Fibroblast of pulmonary artery (primary cell): ENCODE results near the gene CCDC33.

Experiments used
- DNase-seq: peaks from one replicate; pipeline ENCODE4 v3.0.0-alpha.2; 2010; ENCODE audit warnings: low read depth
- H3K4me3 ChIP-seq: replicated peaks from 2 replicates; pipeline ENCODE4 v1.5.1; 2011; ENCODE audit warnings: low read depth, mild to moderate bottlenecking, control low read depth, low read length, moderate library complexity
- TF ChIP-seq, protein P1 (sequence below): IDR thresholded peaks from 2 replicates; pipeline ENCODE4 v1.5.1; 2011; ENCODE audit warnings: mild to moderate bottlenecking, control low read depth, low read length, inconsistent platforms; ENCODE audit errors: missing control alignments

CCDC33 gene

GRCh38 chr15:74276560-74276959, 40.4 kb downstream of the CCDC33 start:
- H3K4me3 ChIP-seq: no peak overlapping the region
- TF ChIP-seq, protein P1, sequence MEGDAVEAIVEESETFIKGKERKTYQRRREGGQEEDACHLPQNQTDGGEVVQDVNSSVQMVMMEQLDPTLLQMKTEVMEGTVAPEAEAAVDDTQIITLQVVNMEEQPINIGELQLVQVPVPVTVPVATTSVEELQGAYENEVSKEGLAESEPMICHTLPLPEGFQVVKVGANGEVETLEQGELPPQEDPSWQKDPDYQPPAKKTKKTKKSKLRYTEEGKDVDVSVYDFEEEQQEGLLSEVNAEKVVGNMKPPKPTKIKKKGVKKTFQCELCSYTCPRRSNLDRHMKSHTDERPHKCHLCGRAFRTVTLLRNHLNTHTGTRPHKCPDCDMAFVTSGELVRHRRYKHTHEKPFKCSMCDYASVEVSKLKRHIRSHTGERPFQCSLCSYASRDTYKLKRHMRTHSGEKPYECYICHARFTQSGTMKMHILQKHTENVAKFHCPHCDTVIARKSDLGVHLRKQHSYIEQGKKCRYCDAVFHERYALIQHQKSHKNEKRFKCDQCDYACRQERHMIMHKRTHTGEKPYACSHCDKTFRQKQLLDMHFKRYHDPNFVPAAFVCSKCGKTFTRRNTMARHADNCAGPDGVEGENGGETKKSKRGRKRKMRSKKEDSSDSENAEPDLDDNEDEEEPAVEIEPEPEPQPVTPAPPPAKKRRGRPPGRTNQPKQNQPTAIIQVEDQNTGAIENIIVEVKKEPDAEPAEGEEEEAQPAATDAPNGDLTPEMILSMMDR: no peak
- no peak for DNase-seq

- DNase-seq: no peak
- TF ChIP-seq, protein P1: no peak
- H3K4me3 ChIP-seq: no peak overlapping the region
These were observed 41.2 kb downstream of the CCDC33 start for GRCh38 chr15:74277242-74277810.

GRCh38 chr15:74278207-74278606, 42.1 kb downstream of the CCDC33 start:
- DNase-seq: no peak
- TF ChIP-seq, protein P1: no peak
- H3K4me3 ChIP-seq: no peak overlapping the region

DNA sequence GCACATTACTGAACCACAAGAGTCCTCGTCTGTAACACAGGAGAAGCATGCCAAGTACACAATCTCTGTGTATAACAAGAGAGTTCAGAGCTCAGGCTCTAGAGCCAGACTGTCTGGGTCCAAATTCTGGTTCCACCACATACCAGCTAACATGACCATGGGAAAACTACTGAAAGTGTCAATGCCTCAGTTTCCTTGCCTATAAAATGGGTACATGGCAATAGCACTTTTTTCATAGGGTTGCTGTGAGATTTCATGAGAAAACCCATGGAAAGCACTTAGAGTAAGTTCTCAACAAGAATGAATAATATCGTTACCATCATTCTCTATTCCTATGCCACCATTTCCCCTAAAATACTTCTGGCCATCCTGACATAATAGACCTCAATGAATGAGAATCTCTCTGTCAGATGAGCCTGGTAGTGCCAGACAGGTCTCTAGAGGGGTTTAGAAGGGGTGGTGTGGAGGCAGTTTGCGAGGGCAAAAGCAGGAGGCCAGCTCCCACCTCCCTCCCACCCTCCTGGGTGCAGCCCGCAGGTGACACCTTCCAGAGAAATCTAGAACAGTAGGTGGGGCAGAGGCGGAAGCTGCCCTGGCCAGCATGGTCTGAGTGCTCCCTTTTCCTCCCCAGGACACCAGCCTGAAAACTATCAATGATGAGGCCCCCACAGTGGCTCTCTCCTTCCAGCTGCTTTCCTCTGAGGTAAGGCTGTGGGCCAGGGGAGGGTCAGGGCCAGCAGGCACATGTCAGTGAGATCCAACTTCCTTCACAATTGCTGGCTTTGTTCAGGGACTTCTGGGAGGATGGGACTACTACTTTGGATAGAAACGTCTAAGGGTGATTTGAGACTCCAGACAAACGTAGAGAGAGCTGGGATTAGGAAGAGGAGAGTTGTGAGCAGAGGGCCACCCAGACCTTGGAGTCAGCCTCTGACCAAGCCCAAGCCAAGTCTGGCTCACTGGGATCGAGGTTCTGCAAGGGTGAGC, 45.3 kb downstream of the CCDC33 start:
- no peak for DNase-seq
- TF ChIP-seq, protein P1: no peak
- H3K4me3 ChIP-seq: no peak overlapping the region

- no peak overlapping the region for H3K4me3 ChIP-seq
- no peak for DNase-seq
- TF ChIP-seq, protein P1: no peak
These were observed 47.2 kb downstream of the CCDC33 start for GRCh38 chr15:74283368-74283767.

- DNase-seq: no peak
- TF ChIP-seq, protein P1: no peak
- no peak overlapping the region for H3K4me3 ChIP-seq
These were observed 53.5 kb downstream of the CCDC33 start for GRCh38 chr15:74289671-74290070.
